HG03342 (cell line): ENCODE data around the gene FGD2.

ENCODE experiments used
- ATAC-seq: cut with Tn5 transposase; IDR thresholded peaks from one replicate; pipeline ENCODE4 v1.9.1; 2021; ENCODE audit warnings: mild to moderate bottlenecking, moderate library complexity; ENCODE audit not compliant: unreplicated experiment

Gene FGD2

DNA sequence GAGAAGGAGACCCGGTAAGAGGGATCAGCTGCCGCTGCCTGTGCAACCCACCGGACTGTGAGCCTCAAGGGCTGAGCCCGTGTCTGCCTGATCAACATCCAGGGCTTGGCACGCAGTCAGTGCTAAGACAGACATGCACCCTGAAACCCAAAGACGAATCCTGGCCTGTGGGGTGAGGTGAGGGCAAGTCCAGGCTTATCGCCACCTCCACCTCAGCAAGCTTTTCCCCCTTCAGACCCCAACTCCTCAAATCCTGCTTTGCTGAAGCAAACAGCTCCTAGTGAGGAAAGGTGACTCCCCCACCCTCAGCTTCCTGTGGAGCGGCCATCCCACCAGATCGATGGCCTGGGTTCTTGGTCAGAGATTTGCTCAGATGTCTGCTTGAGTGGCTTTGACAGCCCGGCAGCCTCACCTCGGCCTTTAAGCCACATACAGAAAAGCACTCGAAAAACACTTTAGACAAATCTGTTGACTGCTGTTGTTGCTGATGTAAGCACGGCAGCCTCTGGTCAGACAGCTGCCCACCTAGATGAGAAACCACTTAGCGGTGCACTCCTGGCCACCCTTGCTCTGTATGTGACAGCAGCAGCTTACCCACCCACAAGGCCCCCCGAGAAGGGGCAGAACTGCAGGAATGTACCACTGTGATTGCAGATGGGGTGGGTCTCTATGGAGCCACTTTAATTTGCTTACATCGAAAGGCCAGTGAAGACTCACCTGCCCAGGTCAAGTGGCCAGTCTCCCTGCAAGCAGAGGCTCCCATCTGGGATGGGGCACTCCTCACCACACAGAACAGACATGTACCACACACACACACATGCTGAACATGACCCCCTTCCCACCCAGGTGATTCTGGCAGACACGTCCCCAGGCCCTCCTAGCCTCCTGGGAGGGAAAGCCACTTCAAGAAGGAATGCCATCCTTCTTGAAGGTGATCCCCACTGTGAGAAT lies 34.3 kb upstream of the FGD2 start:
- no peak for ATAC-seq

- no peak for ATAC-seq
Observed at GRCh38 chr6:36971921-36972673, 33.4 kb upstream of the FGD2 start.

GRCh38 chr6:36973190-36973589 lies 32.3 kb upstream of the FGD2 start:
- ATAC-seq, result no peak

- ATAC-seq, result no peak
Observed at GRCh38 chr6:36973647-36974046, 31.8 kb upstream of the FGD2 start.

DNA sequence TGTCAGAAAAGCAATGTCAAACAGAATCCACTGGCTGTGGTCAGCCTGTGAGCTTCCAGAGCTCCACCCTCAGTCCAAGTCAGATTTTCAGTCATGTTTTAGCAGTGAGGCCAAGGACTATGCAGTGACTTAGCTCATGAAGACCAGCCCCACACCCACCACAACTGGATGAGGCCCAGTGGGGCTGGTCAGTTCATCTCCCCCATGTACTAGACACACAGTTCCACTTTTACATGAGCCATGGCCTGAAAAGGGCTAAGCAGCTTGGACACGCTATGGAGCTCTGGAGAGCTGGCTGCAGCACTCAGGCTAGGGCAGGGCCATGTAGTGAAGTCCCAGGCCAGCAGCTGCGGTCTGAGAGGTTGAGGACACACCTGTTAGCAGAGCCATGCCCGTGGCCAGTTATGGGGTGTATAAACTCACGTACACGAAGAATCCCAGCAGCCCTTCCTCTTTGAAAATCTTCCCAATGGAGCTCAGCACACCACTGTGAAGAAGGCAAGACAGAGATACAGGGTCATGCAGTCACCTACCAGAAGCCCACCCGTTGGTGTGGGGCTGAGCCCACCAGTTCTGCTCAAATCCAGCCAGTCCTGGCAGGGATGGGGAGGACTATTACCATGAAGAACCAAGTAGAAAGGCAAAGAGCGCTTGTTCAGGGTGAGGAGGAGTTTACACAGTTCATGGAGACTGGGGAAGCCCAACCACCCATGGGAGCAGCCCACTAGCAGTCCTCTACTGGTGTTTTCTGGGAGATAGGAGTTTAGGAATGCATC lies 30.0 kb upstream of the FGD2 start:
- ATAC-seq, result no peak

DNA sequence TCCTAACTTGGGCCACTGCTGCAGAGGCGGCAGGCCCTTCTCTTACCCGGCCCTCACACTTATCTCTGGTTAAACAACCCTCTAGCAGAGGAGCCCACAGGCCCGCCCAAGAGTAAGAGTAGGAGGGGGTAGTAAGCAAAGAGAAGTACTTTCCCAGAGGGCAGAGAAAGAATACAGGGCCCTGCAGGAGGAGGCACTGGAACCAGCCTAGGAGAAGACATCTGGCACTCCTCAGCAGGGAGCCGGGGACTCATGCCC lies 29.5 kb upstream of the FGD2 start:
- ATAC-seq, result no peak

DNA sequence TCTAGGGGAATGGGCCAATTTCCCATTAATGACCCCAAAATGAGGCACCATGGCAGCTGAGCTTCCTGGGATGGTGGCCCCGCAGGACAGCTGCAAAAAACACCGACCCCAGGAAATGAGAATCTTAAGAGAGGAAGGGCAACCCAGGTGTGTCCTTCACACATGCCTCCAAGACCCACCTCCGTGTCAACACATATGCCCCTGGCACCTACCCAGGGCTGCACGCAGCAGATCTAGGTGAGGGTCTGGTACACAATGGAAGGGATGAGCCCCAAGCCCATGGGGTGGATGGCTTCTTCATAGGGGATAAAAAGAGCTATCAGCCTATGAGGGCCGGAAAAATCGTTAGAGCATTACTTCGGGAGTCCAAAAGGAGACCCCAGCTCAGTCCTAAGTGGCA lies 28.9 kb upstream of the FGD2 start:
- no peak for ATAC-seq

- no peak for ATAC-seq
Observed at GRCh38 chr6:36976931-36977330, 28.5 kb upstream of the FGD2 start.

DNA sequence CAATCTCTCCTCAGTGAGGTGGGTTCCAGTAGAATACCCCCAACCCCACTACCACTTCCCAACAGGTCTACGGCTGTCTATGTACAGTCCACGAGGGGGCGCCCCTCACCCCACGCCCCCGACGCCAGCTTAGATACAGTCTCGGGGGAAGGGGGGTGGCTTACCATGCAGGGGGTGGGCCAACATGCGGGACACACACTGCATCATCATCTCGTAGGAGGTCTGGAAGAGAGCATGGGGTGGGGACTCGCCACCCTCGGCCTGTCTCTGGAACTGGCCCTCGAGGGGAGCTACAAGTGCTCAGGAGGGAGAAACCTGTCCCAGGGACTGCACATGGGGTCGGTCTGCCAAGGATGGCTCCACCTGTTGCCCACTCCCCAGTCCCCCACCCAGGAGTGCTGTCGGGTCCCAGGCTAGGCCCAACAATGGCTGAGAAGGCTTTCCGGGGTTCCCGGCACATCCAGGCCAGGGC lies 27.9 kb upstream of the FGD2 start:
- no peak for ATAC-seq

DNA sequence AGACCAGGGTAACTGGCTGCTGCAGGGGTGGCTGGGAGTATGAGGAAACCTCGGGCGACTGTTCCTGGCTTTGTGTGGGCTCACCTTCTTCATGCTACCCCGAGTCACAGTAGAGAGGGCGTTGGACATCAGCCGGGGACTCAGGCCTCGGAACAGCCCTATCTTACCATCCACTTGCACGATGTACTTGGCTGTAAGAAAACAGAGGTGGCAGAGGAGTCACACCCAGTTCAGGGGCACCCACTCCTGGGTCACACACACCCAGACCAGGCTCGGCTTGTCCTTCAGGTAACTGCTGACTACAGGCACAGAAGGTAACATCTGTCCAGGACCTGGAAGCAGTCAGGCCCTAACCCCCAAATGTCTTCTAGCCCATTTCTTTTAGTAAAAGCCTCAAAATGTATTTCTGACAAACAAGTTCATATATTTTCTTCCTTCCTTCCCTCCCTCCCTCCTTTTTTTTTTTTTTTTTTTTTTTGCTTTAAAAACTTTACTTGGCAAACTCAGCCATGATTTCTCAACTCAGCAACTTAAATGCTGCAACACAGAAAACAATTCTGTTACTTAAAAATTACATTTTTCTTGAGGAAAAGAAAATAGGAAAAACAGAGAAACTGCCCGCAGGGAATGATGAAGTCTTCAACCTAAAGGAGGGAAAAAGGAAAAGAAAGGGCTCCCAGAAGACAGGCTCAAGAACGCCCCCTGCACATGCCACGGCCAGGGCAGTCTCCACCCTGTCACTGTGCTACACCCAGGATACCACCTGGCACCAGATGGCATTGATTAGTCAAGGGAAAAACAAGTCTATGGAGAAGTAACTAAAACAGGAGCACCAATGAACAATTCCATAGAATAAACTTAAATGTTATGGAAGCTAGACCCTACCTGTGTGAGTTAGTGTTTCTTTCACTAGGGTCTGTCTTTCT lies 26.8 kb upstream of the FGD2 start:
- no peak for ATAC-seq

DNA sequence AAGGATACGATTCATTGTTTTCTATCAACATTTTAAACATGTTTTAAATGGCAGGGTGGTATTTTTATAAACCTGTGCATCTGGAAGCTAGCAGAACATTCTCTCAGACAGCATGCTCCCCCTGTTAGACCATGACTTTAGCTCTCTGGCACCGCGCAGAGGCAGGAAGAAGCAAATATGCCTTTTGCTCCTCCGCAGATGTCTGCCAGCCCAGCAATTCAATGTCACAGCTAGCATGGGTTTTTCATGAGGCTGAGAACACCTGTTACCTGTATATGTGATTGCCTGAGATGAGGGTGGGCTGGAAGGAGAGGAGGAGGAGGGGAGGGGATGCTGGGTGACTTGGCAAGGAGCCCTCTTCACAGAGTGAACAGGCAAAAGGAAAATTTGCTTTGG lies 26.1 kb upstream of the FGD2 start:
- no peak for ATAC-seq

- no peak for ATAC-seq
Observed at GRCh38 chr6:36980129-36980528, 25.3 kb upstream of the FGD2 start.

DNA sequence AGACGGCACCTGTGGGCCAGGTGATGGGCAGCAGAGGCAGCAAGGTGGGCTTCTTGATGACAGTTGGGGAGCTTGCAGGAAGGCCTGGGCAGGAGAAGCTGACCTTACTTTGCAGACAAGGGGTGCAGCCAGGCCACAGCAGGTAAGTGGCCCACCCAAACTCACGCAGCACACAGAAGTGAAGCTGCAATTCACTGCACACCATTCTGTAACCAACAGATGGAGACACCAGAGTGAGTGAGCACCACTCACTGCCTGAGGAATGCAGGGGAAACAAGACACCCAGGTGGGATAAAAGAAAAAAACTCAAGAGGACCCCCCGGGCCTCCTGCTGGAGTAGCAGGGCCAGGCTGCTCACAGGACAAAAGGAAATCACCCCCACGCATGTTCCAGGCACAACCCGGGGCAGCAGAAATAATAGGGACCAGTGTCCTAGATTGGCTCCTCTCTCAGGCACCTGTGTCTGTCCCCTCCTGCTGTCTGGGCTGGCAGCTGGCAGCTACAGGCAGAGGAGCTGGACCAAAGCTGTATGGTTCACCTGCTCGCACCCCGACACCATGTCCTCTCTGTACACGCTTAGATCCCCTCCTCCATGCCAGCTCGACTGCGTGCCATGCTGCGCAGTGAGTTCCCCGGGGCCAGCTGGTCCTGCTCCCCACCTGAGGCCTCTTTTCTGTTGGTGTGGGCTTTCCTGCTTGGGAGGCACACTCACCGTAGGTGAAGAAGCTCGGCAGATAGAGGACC lies 24.4 kb upstream of the FGD2 start:
- no peak for ATAC-seq

DNA sequence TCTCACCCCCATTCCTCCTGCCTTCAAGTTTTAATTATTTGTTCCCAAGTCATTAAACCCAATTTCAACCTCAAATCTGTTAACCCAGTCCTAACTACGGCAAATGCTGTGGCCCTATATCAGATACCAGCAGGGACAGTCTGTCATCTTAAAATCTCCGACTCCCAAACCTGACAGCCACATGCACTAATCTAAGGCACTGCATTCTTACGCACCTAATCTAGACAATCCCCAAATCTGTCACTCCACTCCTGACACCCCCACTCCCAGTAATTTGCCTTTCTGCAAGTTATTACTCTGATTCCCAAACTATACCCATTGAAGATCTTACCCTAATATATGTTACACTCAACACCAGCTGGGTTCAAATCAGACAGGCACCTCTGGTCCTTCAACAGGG lies 21.9 kb upstream of the FGD2 start:
- no peak for ATAC-seq

DNA sequence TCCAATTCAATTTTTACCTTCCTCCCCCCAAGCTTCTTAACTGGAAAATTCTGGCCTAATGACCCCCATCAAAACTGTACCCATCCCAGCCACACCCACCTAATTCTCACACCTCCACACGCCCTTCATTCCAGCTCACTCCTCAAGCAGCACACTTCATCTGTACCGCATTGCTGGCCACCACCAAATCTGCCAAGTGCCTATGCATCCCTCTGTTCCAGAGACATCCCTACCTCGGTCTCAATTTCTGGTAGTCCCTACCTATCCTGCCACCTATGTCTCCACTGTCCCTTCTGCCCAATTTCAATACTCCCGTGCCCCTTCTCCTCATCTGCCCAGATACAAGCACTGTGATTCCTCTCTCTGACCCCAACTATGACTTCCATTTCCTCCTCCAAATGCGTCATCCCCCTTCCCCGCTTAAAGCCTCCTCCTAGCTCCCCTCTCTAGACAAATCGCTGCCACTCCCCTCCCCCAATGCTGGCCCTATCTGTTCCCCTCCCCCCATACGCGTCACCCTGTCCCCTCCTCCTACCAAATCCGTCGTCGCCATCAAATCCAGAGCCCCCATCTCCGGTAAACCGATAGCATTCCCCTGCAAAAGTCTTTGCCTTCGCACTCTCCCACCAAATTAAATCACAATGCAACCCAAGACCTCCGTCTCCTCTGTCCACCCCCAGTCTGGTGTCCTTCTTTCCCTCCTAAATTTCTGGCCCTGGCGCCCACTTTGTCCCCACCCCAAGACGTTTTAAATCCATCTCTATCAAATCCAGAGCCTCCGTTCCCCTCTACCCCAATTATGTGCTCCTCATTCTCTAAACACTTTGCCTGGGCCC lies 20.7 kb upstream of the FGD2 start:
- no peak for ATAC-seq

- ATAC-seq, result no peak
Observed at GRCh38 chr6:36985417-36985807, 20.0 kb upstream of the FGD2 start.

DNA sequence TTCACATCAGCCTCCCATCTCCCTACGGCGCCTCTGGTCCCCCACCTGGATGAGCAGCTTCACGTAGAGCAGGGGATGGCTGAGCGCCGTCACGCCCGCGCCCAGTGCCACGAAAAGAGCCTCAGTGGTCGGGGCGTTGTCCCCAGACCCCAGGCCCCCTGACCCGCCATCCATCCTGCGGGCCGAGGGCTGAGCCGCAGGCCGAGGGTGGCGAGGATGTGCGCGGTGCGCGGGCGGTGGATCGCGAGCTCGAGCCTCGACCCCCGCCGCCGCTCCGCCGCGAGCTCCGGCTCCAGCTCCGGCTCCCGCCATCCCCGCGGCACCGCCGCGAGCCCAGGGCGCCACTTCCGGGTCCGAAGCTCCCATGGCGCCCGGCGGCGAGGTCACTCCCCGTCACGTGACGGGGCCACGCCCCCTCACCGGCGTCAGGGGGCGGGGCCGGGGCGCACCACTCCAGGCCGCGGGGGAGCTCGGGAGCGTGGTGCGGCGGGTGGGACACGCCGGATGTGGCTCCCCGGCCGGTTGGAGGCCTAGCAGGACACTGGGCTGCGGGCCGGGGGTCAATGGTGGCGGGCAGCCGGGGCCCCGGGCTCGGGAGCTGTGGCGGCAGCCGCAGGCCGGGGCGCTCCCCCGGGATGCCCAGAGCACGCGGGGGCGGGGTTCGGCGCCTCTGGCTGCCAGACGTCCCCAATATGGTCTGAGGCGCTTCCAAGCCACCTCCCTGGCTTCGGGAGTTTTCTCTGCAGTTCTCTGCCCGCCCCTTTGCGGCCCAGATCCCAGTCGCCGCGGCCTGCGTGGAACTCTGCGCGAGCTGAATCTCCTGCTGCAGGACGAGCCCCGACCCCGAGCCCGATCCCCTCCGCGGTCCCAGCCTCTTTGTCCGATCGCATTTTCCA lies 19.4 kb upstream of the FGD2 start, which contains the start of gene MTCH1:
Gene MTCH1 (minus strand): TSS at position 389 of the 896 bp plus-strand sequence. CDS start 23 bp downstream, at position 366.
- peak; percentile 75 for ATAC-seq

DNA sequence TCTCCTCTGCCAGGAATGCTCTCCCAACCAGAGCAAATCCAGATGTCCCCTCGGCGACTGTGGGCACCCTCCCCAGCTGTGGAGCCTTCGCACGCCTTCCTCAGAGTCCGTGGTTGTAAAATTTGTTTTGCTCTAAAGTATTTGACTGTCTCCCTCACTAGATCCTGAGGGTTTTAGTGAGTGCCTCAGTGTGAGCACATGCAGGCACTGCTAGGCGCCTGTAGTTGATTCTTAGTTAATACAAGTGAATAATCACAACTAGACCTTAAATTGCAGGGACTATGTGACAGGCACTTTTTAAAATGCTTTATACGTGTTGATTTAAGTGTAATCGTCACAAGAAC lies 18.8 kb upstream of the FGD2 start:
- ATAC-seq, result peak; percentile 11
